ENCODE results near the gene EXOC4.

DNA sequence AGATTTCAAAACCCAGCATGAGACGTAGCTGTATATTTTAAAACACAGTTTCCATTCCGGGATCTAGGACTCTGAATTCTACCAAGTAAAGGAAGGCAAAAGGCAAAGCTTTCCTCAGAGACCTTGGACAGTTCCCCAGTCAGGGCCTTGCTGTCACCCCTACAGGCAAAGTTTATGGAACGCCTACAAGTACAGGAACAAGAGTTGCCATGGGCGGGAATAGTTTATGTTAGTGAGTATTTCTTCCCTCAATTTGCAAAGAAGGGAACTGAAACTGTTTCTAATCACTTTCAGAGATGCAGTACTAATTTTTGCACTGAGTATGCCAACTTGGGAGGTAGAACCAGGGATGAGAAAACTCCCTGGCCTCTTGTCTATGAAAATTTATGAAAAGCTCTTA is 806.1 kb downstream of the EXOC4 start:
- TF ChIP-seq POLR2AphosphoS5 (IDR thresholded peaks at IDR 0.05) = no peak
- no peak for TF ChIP-seq POLR2A (IDR thresholded peaks at IDR 0.05)
